ENCODE results near the gene GNPAT. TPM values are rescaled to one million over a fixed set of nuclear protein-coding genes. Genes with fewer than 3 reads are reported as not detected.

The GNPAT gene
- total and polyA plus RNA-seq, 2 of the 4 experiments (the other 2 are of a cell fraction), result 17.2 to 36.0 TPM

- no peak overlapping the region for H3K23ac ChIP-seq (ENCODE audit: low read depth, low read length)
- H2AK9ac ChIP-seq (replicated peaks; ENCODE audit: low read depth, low read length, poor library complexity), result no peak overlapping the region
- no peak overlapping the region for H2BK20ac ChIP-seq (ENCODE audit: low read depth, low read length)
- TF ChIP-seq MXI1 (IDR thresholded peaks at IDR 0.05; ENCODE audit: borderline replicate concordance, low read depth, low read length) (no peak), MAZ (IDR thresholded peaks at IDR 0.05; ENCODE audit: borderline replicate concordance, low read depth, low read length) (no peak), CTCF (conservative IDR thresholded peaks at IDR 0.05; ENCODE audit: low read depth, low read length) (no peak), POLR2A (IDR thresholded peaks at IDR 0.05; ENCODE audit: low read depth, low read length) (no peak), RCOR1 (IDR thresholded peaks at IDR 0.05; ENCODE audit: insufficient replicate concordance, low read length) (no peak), NFE2L2 (IDR thresholded peaks at IDR 0.05; ENCODE audit: low read depth, low read length) (no peak), USF2 (IDR thresholded peaks at IDR 0.05; ENCODE audit: low read depth, low read length) (no peak), CEBPB (IDR thresholded peaks at IDR 0.05; ENCODE audit: low read depth, low read length) (no peak), RAD21 (IDR thresholded peaks at IDR 0.05; ENCODE audit: low read length) (no peak), RFX5 (IDR thresholded peaks at IDR 0.05; ENCODE audit: low read depth, low read length) (no peak), CHD1 (IDR thresholded peaks at IDR 0.05; ENCODE audit: low read depth, low read length) (no peak), SMC3 (IDR thresholded peaks at IDR 0.05; ENCODE audit: low read depth, low read length) (no peak), FOS (IDR thresholded peaks at IDR 0.05; ENCODE audit: low read depth, low read length) (no peak), BHLHE40 (IDR thresholded peaks at IDR 0.05; ENCODE audit: low read depth, low read length) (no peak)
- H3K18ac ChIP-seq (ENCODE audit: low read depth, low read length), result no peak overlapping the region
- H3K4me1 ChIP-seq (ENCODE audit: control insufficient read depth, insufficient read depth, low read length), result no peaks in the 10 kb centered on the region
- no peak overlapping the region for H2BK120ac ChIP-seq (ENCODE audit: low read depth, low read length)
- no peak overlapping the region for H4K5ac ChIP-seq (ENCODE audit: low read depth, low read length)
- no peaks in the 10 kb centered on the region for H3K9me1 ChIP-seq (ENCODE audit: insufficient read depth, low read length)
- no TSS peak for BruUV-seq (replicated peaks)
- H4K8ac ChIP-seq (ENCODE audit: low read depth in 2 of 2, low read length in 2 of 2), result no peak overlapping the region
- no peak overlapping the region for H3K4ac ChIP-seq (ENCODE audit: low read depth, low read length)
- no peak overlapping the region for H3K27ac ChIP-seq (ENCODE audit: insufficient read depth, low read length)
- intact Hi-C loops (cut with micrococcal nuclease), result no loop called here
- no peak for ATAC-seq (ENCODE audit: low read depth)
- no CpG with 5 or more reads among the region's 10 CpGs for WGBS, 2 experiments (ENCODE audit: extremely low coverage in 2 of 2, insufficient read length in 1 of 2)
- dilution Hi-C loops (cut with HindIII; ENCODE audit: low sequenced_read_pairs, unreplicated experiment), result no loop called here
- H2AK5ac ChIP-seq (ENCODE audit: low read depth, low read length), result no peak overlapping the region
- H3K4me2 ChIP-seq (ENCODE audit: low read depth, low read length), result no peak overlapping the region
- ChIA-PET POLR2A (ENCODE audit: unreplicated experiment) (no interaction called here), CTCF (no interaction called here)
- peaks cover 27% of the 10 kb centered on the region for H3K27me3 ChIP-seq (ENCODE audit: control insufficient read depth, insufficient read depth, low read length)
- no peak overlapping the region for H3K9ac ChIP-seq (ENCODE audit: low read depth, low read length)
- DNase-seq, result no peak
- H3K79me1 ChIP-seq (ENCODE audit: low read depth in 1 of 2, low read length in 2 of 2), result no peaks in the 10 kb centered on the region
- H2BK15ac ChIP-seq (ENCODE audit: low read depth, low read length), result no peak overlapping the region
- H3K14ac ChIP-seq (replicated peaks; ENCODE audit: low read depth, low read length), result no peak overlapping the region
- no peak overlapping the region for H2BK5ac ChIP-seq (ENCODE audit: low read depth, low read length, poor library complexity, severe bottlenecking)
- in situ Hi-C loops (cut with MboI; ENCODE audit: low sequenced_read_pairs), result no loop called here
- no peak overlapping the region for H4K91ac ChIP-seq (ENCODE audit: insufficient read depth, low read depth, low read length)
- H2AFZ ChIP-seq (replicated peaks; ENCODE audit: low read length, poor library complexity), result no peak overlapping the region
- no peaks in the 10 kb centered on the region for H4K20me1 ChIP-seq (ENCODE audit: insufficient read depth, low read length)
- no peaks in the 10 kb centered on the region for H3K9me3 ChIP-seq (ENCODE audit: control insufficient read depth, insufficient read depth, low read length)
- H3K4me3 ChIP-seq (ENCODE audit: insufficient read depth, low read depth, low read length), result no peak overlapping the region
- no peak overlapping the region for H3K56ac ChIP-seq (ENCODE audit: extremely low read depth, insufficient read depth, low read length)
- peaks cover 12% of the 10 kb centered on the region for H3K36me3 ChIP-seq (ENCODE audit: control insufficient read depth, insufficient read depth, low read length)
Measured at GRCh38 chr1:231219422-231220401, 21.3 kb upstream of the GNPAT start.
